Smooth muscle cell (in vitro differentiated cells): Measurements from ENCODE around the gene SLFNL1. TPM values are rescaled to one million over a fixed set of nuclear protein-coding genes. Genes with fewer than 3 reads are reported as not detected.

ENCODE experiments used
- DNase-seq: peaks from one replicate; lab custom pipeline; 2025; ENCODE audit not compliant: unreplicated experiment; lab: John Stamatoyannopoulos, UW
- H2AFZ ChIP-seq: fragments of 200-600 bp; sonication (generic); 2 replicates; pipeline ENCODE4 v1.6.0; 2016; ENCODE audit warnings: antibody characterized with exemption, low read depth, mild to moderate bottlenecking
- H3F3A ChIP-seq: fragments of 200-600 bp; sonication (generic); 2 replicates; pipeline ENCODE4 v1.6.0; 2017; ENCODE audit warnings: antibody characterized with exemption, low read depth
- H3K27ac ChIP-seq: fragments of 200-600 bp; sonication (generic); 2 replicates; pipeline ENCODE4 v1.5.1; 2016; ENCODE audit warnings: low read depth, mild to moderate bottlenecking
- H3K27me3 ChIP-seq: fragments of 200-600 bp; sonication (generic); 2 replicates; pipeline ENCODE4 v1.6.1; 2016; ENCODE audit warnings: low read depth, mild to moderate bottlenecking
- H3K36me3 ChIP-seq: fragments of 200-600 bp; sonication (generic); 2 replicates; pipeline ENCODE4 v1.5.1; 2016; ENCODE audit warnings: low read depth
- H3K4me1 ChIP-seq: fragments of 200-600 bp; sonication (generic); 2 replicates; pipeline ENCODE4 v1.5.1; 2016; ENCODE audit warnings: low read depth
- H3K4me2 ChIP-seq: fragments of 200-600 bp; sonication (generic); 2 replicates; pipeline ENCODE4 v1.6.0; 2016; ENCODE audit warnings: mild to moderate bottlenecking
- H3K4me3 ChIP-seq: fragments of 200-600 bp; sonication (generic); 2 replicates; pipeline ENCODE4 v1.5.1; 2016; ENCODE audit warnings: mild to moderate bottlenecking
- H3K79me2 ChIP-seq: fragments of 200-600 bp; sonication (generic); 2 replicates; pipeline ENCODE4 v1.6.0; 2016; ENCODE audit warnings: low read depth, mild to moderate bottlenecking
- H3K9ac ChIP-seq: fragments of 200-600 bp; sonication (generic); 2 replicates; pipeline ENCODE4 v1.6.0; 2016; ENCODE audit warnings: low read depth
- H3K9me3 ChIP-seq: fragments of 200-600 bp; sonication (generic); replicated peaks from 2 replicates; pipeline ENCODE4 v1.5.1; 2016; ENCODE audit warnings: low read depth
- H4K20me1 ChIP-seq: fragments of 200-600 bp; sonication (generic); 2 replicates; pipeline ENCODE4 v1.6.0; 2016; ENCODE audit warnings: low read depth
- CTCF ChIP-seq: fragments of 200-600 bp; sonication (generic); IDR thresholded peaks from 2 replicates; pipeline ENCODE4 v1.5.1; 2017; ENCODE audit warnings: borderline replicate concordance, mild to moderate bottlenecking, antibody characterized with exemption; ENCODE audit not compliant: insufficient read depth, poor library complexity, severe bottlenecking
- WGBS: methylation state at CpG from one replicate; pipeline ENCODE4 v1.1.7; 2016; ENCODE audit warnings: low lambda C conversion rate; 5-methylcytosine and 5-hydroxymethylcytosine counted together
- polyA plus RNA-seq: library from polyadenylated mRNA; unstranded; fragments of >200 nt; fragmentation: Nextera tagmentation; extraction: Ambion mirVana; gene quantifications from 2 replicates; pipeline ENCODE4 v1.2.1, GENCODE V29; 2016
- total RNA-seq: library from RNA; depleted of rRNA; stranded (reverse); fragments of >200 nt; gene quantifications from 2 replicates; pipeline ENCODE4 v1.2.3, GENCODE V29; 2014

Gene SLFNL1
- total and polyA plus RNA-seq, 2 experiments from 2014 or later: 0.22 to 0.58 TPM

GRCh38 chr1:41028034-41028642, 6.6 kb upstream of the SLFNL1 start:
- H3K4me2 ChIP-seq: no peak overlapping the region
- no peak overlapping the region for H3K9ac ChIP-seq
- DNase-seq: no peak
- H3F3A ChIP-seq: no peaks in the 10 kb centered on the region
- no peaks in the 10 kb centered on the region for H3K79me2 ChIP-seq
- H2AFZ ChIP-seq: no peak overlapping the region
- no peaks in the 10 kb centered on the region for H3K9me3 ChIP-seq
- no peak for TF ChIP-seq CTCF
- no peak overlapping the region for H3K27ac ChIP-seq
- 96% methylated on average over 10 of the region's 10 CpGs for WGBS
- no peaks in the 10 kb centered on the region for H4K20me1 ChIP-seq
- peaks cover 10% of the 10 kb centered on the region for H3K36me3 ChIP-seq
- H3K27me3 ChIP-seq: no peaks in the 10 kb centered on the region
- no peak overlapping the region for H3K4me3 ChIP-seq
- no peaks in the 10 kb centered on the region for H3K4me1 ChIP-seq

GRCh38 chr1:41025979-41026819, 4.7 kb upstream of the SLFNL1 start:
- H3K4me3 ChIP-seq: no peak overlapping the region
- 95% methylated on average over 4 of the region's 4 CpGs for WGBS
- H3K27ac ChIP-seq: no peak overlapping the region
- no peak for TF ChIP-seq CTCF
- no peak overlapping the region for H2AFZ ChIP-seq
- H3K9ac ChIP-seq: no peak overlapping the region
- H3K9me3 ChIP-seq: no peaks in the 10 kb centered on the region
- no peak for DNase-seq
- H3K36me3 ChIP-seq: peaks cover 6% of the 10 kb centered on the region
- H3K79me2 ChIP-seq: no peaks in the 10 kb centered on the region
- peaks cover 4% of the 10 kb centered on the region for H3F3A ChIP-seq
- H4K20me1 ChIP-seq: no peaks in the 10 kb centered on the region
- no peaks in the 10 kb centered on the region for H3K27me3 ChIP-seq
- no peaks in the 10 kb centered on the region for H3K4me1 ChIP-seq
- no peak overlapping the region for H3K4me2 ChIP-seq

- Histone ChIP-seq H3K9me3 (no peaks in the 10 kb centered on the region), H3K4me2 (no peak overlapping the region), H4K20me1 (no peaks in the 10 kb centered on the region), H3K36me3 (no peaks in the 10 kb centered on the region), H3K4me3 (no peak overlapping the region), H3K79me2 (no peaks in the 10 kb centered on the region), H3K9ac (no peak overlapping the region), H3K4me1 (no peaks in the 10 kb centered on the region), H3F3A (peaks cover 4% of the 10 kb centered on the region), H3K27ac (no peak overlapping the region), H3K27me3 (no peaks in the 10 kb centered on the region), H2AFZ (no peak overlapping the region)
- no peak for TF ChIP-seq CTCF
- DNase-seq: no peak
- WGBS: 83% methylated on average over 2 of the region's 2 CpGs
Observed at GRCh38 chr1:41024953-41025352, 3.4 kb upstream of the SLFNL1 start.
